NCI-H345 (cell line): Measurements from ENCODE around the gene SRGAP3.

Experiments
- DNase-seq: peaks from one replicate; lab custom pipeline; 2025; lab: John Stamatoyannopoulos, UW

The SRGAP3 gene

GRCh38 chr3:9225268-9225667, 24.2 kb downstream of the SRGAP3 start:
- no peak for DNase-seq

- DNase-seq: no peak
Observed at GRCh38 chr3:9224490-9224889, 25.0 kb downstream of the SRGAP3 start.

- no peak for DNase-seq
Observed at GRCh38 chr3:9223672-9224071, 25.8 kb downstream of the SRGAP3 start.

DNA sequence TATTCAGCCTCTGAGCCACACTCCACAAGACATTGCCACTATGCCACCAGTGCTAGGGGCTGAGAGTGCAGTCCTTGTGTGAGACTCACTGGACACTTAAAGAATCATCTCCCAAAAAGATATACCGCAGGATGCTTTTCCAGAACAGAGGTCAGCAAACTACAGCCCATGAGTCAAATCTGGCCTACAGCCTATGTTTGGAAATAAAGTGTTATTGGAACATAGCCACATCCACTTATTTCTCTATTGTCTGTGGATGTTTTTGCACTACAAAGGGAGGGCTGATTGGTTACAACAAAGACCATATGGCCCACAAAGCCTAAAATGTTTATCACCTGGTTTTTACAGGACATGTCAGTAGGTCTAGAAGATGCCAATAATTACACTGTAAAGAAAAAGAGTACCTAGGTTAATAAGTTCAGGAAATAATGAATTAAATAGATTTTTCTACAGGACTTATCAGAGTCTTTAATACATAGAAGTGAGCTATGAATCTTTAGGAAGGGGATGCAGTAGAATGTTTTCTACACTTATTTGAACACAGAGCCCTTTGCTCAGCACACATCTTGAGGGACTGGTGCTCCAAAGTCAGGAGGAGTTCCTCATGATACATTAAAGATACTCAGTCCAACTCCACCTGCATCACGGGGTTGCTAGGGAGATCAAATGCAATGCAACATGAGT, 26.3 kb downstream of the SRGAP3 start:
- no peak for DNase-seq

DNA sequence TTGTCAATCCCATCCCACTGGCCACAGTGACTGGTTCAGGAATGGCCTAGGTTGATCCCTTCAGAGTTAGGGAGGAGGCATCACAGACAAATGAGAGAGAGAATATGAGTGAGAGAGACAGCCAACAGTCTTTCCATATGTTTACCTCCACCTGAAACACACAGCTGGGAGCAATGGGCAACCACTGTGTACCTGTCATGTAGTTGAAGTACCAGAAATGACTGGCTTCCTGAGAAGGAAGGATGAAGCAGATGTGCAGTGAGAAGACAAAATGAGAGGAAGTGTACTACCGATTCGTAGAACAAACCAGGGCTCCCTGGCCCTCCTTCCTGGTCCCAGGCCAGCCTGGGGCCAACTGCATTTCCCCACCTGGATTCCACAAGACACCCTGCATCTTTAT, 27.4 kb downstream of the SRGAP3 start:
- DNase-seq: no peak

- DNase-seq: no peak
Observed at GRCh38 chr3:9218514-9218846, 31.0 kb downstream of the SRGAP3 start.

DNA sequence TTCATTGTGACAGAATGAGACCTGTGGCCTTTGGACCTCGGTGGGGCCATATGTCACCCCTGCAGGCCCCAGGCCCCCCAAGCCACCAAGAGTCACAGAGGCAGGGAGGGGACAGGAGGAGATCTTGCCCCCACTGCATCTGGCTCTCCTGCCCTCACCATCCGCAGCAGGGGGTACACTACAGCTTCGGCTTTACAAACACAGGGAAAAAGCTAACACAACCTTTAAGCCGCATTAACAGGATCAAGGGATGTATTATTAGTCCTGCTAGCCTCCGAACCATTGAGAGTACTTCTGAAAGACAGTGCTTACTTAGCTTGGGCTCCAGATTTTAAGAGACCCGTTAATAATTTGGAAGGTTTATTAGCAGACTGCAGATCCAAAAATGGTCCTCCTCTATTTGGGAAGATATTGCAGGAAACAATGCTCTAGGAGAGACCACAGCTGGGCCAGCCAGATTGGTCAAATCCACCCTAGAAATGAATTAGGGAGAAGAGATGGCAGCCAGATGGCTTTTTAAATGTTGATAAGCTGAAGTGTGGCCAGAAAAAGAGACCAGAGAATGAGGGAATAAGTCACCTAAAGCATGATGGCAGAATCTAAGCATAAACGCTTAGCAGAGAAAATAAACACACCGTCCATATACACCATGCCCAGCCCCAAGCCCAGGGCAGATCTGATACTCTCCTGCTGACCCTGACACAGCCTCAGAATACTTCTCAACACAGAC, 31.5 kb downstream of the SRGAP3 start:
- DNase-seq: no peak

DNA sequence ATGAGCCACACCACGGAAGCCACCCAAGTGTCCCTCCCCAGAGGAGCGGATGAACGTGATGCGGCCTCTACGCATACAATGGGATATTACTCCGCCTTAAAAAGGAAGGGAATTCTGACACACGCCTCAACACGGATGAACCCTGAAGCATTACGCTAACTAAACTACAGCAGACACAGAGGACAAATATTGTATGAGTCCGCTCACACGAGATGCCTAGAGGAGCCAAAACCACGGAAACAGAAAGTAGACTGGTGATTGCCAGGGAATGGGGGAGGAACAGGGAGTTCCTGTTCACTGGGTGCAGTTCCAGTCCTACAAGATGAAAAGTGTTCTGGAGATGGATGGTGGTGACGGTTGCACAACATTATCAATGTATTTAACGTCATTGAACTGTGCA, 32.7 kb downstream of the SRGAP3 start:
- DNase-seq: no peak

- DNase-seq: no peak
Observed at GRCh38 chr3:9214599-9214998, 34.8 kb downstream of the SRGAP3 start.

- no peak for DNase-seq
Observed at GRCh38 chr3:9214185-9214584, 35.3 kb downstream of the SRGAP3 start.

GRCh38 chr3:9213019-9213634, 36.3 kb downstream of the SRGAP3 start:
- peak; percentile 83 for DNase-seq

GRCh38 chr3:9211155-9211950, 38.1 kb downstream of the SRGAP3 start:
- no peak for DNase-seq

GRCh38 chr3:9209777-9210176, 39.7 kb downstream of the SRGAP3 start:
- no peak for DNase-seq

- DNase-seq: no peak
Observed at GRCh38 chr3:9208605-9209152, 40.8 kb downstream of the SRGAP3 start.

GRCh38 chr3:9207116-9207763, 42.2 kb downstream of the SRGAP3 start:
- DNase-seq: no peak

DNA sequence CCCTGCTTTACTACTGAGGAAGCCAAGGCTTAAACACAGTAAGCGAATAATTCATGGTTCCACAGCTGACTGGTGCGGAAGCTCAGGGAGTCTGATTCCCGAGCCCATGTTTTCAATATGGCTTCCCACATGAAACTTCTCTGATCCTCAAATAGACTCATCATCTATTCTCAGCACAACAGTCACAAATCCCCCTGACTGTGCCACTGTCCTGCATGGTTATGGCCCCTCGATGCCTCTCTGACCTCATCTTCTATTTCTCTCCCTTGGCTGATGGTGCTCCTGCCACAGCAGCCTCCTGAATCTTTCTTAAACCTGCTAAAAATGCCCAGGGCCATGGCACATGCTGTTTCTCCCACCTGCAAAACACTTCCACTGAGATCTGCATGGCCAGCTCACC, 43.2 kb downstream of the SRGAP3 start:
- no peak for DNase-seq

- DNase-seq: no peak
Observed at GRCh38 chr3:9205345-9206143, 43.9 kb downstream of the SRGAP3 start.

DNA sequence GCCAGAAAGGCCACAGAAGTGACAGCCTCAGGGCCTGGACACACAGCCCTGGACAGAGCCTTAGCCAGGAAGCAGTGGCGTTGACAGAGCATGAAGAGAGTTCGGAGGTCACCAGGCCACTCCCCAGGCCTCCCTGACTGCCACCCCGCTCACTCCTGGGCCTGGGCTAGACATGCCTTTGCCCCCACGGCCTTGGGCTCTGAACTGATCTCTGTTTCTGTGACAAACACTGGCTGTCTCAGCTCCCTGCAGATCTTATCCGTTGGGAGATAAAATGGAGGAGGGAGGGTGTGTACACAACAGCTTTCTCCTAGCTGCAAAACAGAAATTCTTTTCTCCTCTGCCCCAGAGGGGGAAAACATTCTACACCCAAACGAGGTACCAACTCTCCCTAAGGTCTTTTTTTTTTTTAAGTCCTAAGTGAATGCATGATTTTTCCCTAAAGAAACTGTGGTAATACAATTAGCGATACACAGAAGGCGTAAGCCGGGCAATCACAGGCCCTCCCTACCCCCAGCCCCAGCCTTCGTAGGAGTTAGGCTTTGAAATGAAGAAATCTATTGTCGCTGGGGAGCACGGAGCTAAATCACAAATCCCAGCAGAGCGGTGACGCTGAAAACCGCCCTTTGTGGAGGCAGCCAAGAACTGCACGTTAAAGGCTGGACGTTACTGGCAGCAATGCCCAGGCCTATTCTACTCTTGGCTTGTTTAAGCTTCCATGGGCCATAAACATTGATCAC, 45.0 kb downstream of the SRGAP3 start:
- DNase-seq: no peak

DNA sequence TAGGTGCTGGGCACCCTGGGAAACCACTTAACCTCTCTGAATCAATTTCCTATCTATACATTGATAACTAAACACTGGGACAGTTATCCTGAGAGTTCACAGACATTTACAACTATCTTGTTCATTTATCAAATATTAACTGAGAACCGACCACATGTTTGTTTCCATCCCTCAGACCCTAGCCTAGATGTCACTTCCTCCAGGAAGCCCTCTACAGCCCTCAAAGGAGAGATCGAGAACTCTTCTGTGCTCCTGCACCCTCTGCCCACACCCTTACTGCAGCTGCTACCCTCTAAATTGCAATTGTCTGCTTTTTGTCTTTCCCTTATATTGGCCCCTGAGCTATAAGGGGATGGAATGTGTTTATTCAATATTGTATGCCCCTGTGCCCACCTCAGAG, 46.1 kb downstream of the SRGAP3 start:
- DNase-seq: no peak

DNA sequence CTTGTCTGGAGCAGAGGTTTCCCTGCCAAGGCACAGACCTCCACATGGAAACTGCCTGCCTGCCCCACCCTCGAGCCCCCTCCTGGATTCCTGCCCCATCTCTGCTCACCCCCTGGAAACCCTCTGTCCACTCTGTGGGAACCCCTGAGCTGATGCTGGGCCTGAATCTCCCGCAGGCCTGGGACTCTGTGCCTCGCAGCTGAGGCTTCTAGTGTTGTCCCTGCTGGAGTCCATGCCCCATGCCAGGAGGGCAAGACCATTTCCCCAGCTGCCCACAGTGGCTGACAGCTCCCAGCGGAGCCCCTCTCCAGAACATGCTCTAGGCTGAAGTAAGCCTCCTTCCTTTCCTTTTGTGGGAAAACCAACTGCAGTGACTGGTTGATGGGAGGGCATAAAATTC, 46.9 kb downstream of the SRGAP3 start:
- no peak for DNase-seq
